Middle frontal gyrus (tissue), 1 donor: ENCODE data around the gene PKIB.

Source experiments
- DNase-seq: peaks from one replicate; pipeline ENCODE4 v3.0.0-alpha.2; 2015; ENCODE audit warnings: low spot score; ENCODE audit errors: extremely low spot score

Gene PKIB

GRCh38 chr6:122666418-122666817 is 56.2 kb downstream of the PKIB start:
- DNase-seq: no peak

GRCh38 chr6:122669418-122669817 is 59.2 kb downstream of the PKIB start:
- DNase-seq: no peak

GRCh38 chr6:122669868-122670267 is 59.7 kb downstream of the PKIB start:
- no peak for DNase-seq

GRCh38 chr6:122671251-122671650 is 61.0 kb downstream of the PKIB start:
- no peak for DNase-seq

- no peak for DNase-seq
Measured at GRCh38 chr6:122673343-122673961, 63.2 kb downstream of the PKIB start.

GRCh38 chr6:122676146-122676545 is 65.9 kb downstream of the PKIB start:
- DNase-seq: no peak

GRCh38 chr6:122676688-122677087 is 66.5 kb downstream of the PKIB start:
- DNase-seq: no peak

- no peak for DNase-seq
Measured at GRCh38 chr6:122677406-122677805, 67.2 kb downstream of the PKIB start.

GRCh38 chr6:122678841-122679240 is 68.6 kb downstream of the PKIB start:
- DNase-seq: no peak

GRCh38 chr6:122681705-122682104 is 71.5 kb downstream of the PKIB start:
- no peak for DNase-seq

- no peak for DNase-seq
Measured at GRCh38 chr6:122683989-122684651, 73.9 kb downstream of the PKIB start.

GRCh38 chr6:122692175-122692598 is 82.0 kb downstream of the PKIB start:
- no peak for DNase-seq

GRCh38 chr6:122692807-122693580 is 82.8 kb downstream of the PKIB start:
- no peak for DNase-seq

GRCh38 chr6:122694075-122694474 is 83.9 kb downstream of the PKIB start:
- DNase-seq: no peak

GRCh38 chr6:122694602-122695001 is 84.4 kb downstream of the PKIB start:
- no peak for DNase-seq

GRCh38 chr6:122695188-122695587 is 85.0 kb downstream of the PKIB start:
- DNase-seq: no peak

- DNase-seq: no peak
Measured at GRCh38 chr6:122696079-122696478, 85.9 kb downstream of the PKIB start.

- DNase-seq: no peak
Measured at GRCh38 chr6:122696853-122697252, 86.6 kb downstream of the PKIB start.

- DNase-seq: no peak
Measured at GRCh38 chr6:122697458-122697857, 87.3 kb downstream of the PKIB start.

- DNase-seq: no peak
Measured at GRCh38 chr6:122701666-122702065, 91.5 kb downstream of the PKIB start.

- DNase-seq: no peak
Measured at GRCh38 chr6:122702841-122703240, 92.6 kb downstream of the PKIB start.

- no peak for DNase-seq
Measured at GRCh38 chr6:122704066-122704465, 93.9 kb downstream of the PKIB start.
